Panc1 (cell line): ENCODE measurements around the gene MISP3. TPM values are rescaled to one million over a fixed set of nuclear protein-coding genes. Genes with fewer than 3 reads are reported as not detected.

ENCODE experiments used
- ATAC-seq: fragments of 200-7000 bp; cut with Tn5 transposase; 2 replicates; pipeline ENCODE4 v1.9.1; 2020; ENCODE audit warnings: mild to moderate bottlenecking, moderate library complexity
- BruUV-seq: library from RNA; stranded (reverse); fragments of 400-500 nt; replicated peaks from 2 replicates; lab custom pipeline; 2021; lab: Mats Ljungman, UMichigan
- CTCF ChIA-PET: fragments of 300-600 bp; sonication (Branson Sonifier 250); formaldehyde crosslinking; loops from one replicate; lab custom pipeline; 2022; ENCODE audit warnings: antibody characterized with exemption; lab: Charles Lee
- POLR2A ChIA-PET: fragments of 300-600 bp; sonication (Branson Sonifier 250); formaldehyde crosslinking; loops from one replicate; lab custom pipeline; 2022; ENCODE audit warnings: antibody characterized with exemption; lab: Charles Lee
- DNase-seq: peaks from one replicate; pipeline ENCODE4 v3.0.0-alpha.2; 2010; ENCODE audit warnings: low read depth, low spot score
- H3K27ac ChIP-seq: 2 replicates; pipeline ENCODE4 v1.5.1; 2011; ENCODE audit warnings: mild to moderate bottlenecking, low read length, inconsistent platforms
- H3K27me3 ChIP-seq: fragments of 200-500 bp; sonication (Bioruptor generic); 2 replicates; pipeline ENCODE4 v1.6.0; 2014; ENCODE audit warnings: low read length, inconsistent platforms; ENCODE audit not compliant: control insufficient read depth, insufficient read depth
- H3K36me3 ChIP-seq: fragments of 200-500 bp; sonication (Bioruptor generic); 2 replicates; pipeline ENCODE4 v1.5.1; 2014; ENCODE audit warnings: inconsistent platforms, mild to moderate bottlenecking, low read length, moderate library complexity; ENCODE audit not compliant: control insufficient read depth, insufficient read depth
- H3K4me1 ChIP-seq: 2 replicates; pipeline ENCODE4 v1.5.1; 2011; ENCODE audit warnings: inconsistent platforms, mild to moderate bottlenecking, low read length, moderate library complexity; ENCODE audit not compliant: control insufficient read depth, insufficient read depth
- H3K4me3 ChIP-seq, 2 experiments: 2 replicates each; pipeline ENCODE4 v1.5.1; 2011 to 2012; ENCODE audit warnings: low read depth in 2 of 2, low read length in 2 of 2, mild to moderate bottlenecking in 2 of 2, inconsistent platforms in 1 of 2, moderate library complexity in 1 of 2
- H3K9me3 ChIP-seq: fragments of 200-500 bp; sonication (Bioruptor generic); 2 replicates; pipeline ENCODE4 v1.5.1; 2014; ENCODE audit warnings: low read depth, mild to moderate bottlenecking, inconsistent platforms, low read length, moderate library complexity; ENCODE audit not compliant: control insufficient read depth, insufficient read depth
- POLR2AphosphoS5 ChIP-seq: IDR thresholded peaks from 2 replicates; pipeline ENCODE4 v1.6.1; 2012; ENCODE audit warnings: mild to moderate bottlenecking, low read depth, low read length, moderate library complexity
- SIN3A ChIP-seq: IDR thresholded peaks from 2 replicates; pipeline ENCODE4 v1.6.1; 2012; ENCODE audit warnings: low read depth, mild to moderate bottlenecking, low read length, moderate library complexity, borderline replicate concordance; ENCODE audit not compliant: insufficient read depth
- TCF7L2 ChIP-seq: IDR thresholded peaks from 2 replicates; pipeline ENCODE4 v1.6.1; 2011; ENCODE audit warnings: mild to moderate bottlenecking, low read depth, low read length, inconsistent platforms
- in situ Hi-C: cut with HindIII; loops from 2 replicates; pipeline ENCODE4 v1.10.0; 2016; ENCODE audit warnings: low sequenced_read_pairs, low pct_unique_long_range_greater_than_20kb
- intact Hi-C: fragments of 100-400 bp; cut with micrococcal nuclease; formaldehyde crosslinking; loops from one replicate; pipeline ENCODE4 v1.10.0; 2022; ENCODE audit not compliant: unreplicated experiment
- total RNA-seq: library from RNA; stranded (reverse); gene quantifications from one replicate; pipeline ENCODE4 v1.2.1, GENCODE V29; 2021; ENCODE audit not compliant: unreplicated experiment
- TF ChIP-seq, protein P1 (sequence below), 2 experiments: IDR thresholded peaks; 2 replicates each; pipeline ENCODE4 v1.6.1; 2011 to 2012; ENCODE audit warnings: low read depth in 2 of 2, control low read depth in 1 of 2, low read length in 1 of 2, mild to moderate bottlenecking in 1 of 2, moderate library complexity in 1 of 2; ENCODE audit not compliant: insufficient read depth in 1 of 2
- TF ChIP-seq, protein P2 (sequence below): fragments of 450-650 bp; IDR thresholded peaks from 2 replicates; pipeline ENCODE4 v1.5.1; 2017; ENCODE audit warnings: mild to moderate bottlenecking

Gene MISP3
- total RNA-seq, 1 experiment from 2014 or later, result 1.5 TPM

DNA sequence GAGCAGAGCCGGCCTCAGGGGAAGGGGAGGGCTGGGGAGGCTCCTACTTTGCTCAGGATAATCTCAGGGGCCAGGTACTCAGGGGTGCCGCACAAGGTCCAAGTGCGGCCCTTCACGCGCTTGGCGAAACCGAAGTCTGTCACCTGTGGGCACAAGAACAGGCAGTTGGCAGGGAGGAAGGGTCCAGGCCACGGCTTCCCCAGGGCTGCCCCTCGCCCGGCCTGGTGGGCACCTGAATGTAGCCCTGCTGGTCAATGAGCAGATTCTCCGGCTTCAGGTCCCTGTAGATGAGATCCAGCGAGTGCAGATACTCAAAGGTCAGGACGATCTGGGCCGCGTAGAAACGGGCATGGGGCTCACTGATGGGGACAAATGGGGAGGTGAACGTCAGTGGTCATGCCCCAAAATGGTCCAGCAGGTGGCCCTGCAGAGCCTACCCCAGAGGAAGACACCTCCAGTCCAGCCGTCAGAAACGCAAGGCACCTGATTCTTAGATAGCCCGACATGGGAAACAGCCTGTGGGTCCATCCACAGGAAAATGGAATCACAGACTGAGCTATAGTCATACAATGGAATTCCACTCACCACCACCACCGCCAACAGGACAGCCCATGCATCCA, 25.1 kb downstream of the MISP3 start:
- in situ Hi-C loops, result no loop called here

DNA sequence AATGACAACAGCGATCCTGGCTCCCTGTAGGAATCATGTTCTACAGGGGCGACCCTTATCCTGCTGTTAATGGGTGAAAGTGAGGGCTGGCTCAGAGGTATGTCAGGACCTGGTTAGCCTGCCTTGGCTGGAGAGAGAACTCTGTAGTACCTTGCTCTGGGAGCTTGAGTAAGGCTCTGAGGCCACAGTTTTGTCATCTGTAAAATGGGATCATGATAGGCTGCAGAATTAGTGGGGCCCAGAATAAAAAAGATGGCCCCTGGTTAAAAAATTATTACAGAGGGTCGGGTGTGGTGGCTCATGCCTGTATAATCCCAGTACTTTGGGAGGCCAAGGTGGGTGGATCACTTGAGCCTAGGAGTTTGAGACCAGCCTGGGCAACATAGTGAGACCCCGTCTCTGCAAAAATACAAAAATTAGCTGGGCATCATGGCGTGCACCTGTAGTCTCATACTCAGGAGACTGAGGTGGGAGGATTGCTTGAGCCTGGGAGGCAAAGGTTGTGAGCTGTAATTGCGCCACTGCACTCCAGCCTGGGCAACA, 28.5 kb downstream of the MISP3 start:
- DNase-seq (no peak), ATAC-seq (no peak)
- no TSS peak for BruUV-seq
- H3K27me3 ChIP-seq, result no peaks in the 10 kb centered on the region
- H3K4me3 ChIP-seq, result no peak overlapping the region
- no peaks in the 10 kb centered on the region for H3K9me3 ChIP-seq
- intact Hi-C loops (no loop called here), in situ Hi-C loops (no loop called here)
- CTCF ChIA-PET, result no interaction called here
- H3K4me1 ChIP-seq, result no peaks in the 10 kb centered on the region
- POLR2A ChIA-PET, result no interaction called here
- TF ChIP-seq, protein P1, sequence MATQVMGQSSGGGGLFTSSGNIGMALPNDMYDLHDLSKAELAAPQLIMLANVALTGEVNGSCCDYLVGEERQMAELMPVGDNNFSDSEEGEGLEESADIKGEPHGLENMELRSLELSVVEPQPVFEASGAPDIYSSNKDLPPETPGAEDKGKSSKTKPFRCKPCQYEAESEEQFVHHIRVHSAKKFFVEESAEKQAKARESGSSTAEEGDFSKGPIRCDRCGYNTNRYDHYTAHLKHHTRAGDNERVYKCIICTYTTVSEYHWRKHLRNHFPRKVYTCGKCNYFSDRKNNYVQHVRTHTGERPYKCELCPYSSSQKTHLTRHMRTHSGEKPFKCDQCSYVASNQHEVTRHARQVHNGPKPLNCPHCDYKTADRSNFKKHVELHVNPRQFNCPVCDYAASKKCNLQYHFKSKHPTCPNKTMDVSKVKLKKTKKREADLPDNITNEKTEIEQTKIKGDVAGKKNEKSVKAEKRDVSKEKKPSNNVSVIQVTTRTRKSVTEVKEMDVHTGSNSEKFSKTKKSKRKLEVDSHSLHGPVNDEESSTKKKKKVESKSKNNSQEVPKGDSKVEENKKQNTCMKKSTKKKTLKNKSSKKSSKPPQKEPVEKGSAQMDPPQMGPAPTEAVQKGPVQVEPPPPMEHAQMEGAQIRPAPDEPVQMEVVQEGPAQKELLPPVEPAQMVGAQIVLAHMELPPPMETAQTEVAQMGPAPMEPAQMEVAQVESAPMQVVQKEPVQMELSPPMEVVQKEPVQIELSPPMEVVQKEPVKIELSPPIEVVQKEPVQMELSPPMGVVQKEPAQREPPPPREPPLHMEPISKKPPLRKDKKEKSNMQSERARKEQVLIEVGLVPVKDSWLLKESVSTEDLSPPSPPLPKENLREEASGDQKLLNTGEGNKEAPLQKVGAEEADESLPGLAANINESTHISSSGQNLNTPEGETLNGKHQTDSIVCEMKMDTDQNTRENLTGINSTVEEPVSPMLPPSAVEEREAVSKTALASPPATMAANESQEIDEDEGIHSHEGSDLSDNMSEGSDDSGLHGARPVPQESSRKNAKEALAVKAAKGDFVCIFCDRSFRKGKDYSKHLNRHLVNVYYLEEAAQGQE (IDR thresholded peaks at IDR 0.05; ENCODE audit: insufficient read depth in 1 of 2, low read depth in 2 of 2, low read length in 1 of 2), result no peak
- no peak for TF ChIP-seq SIN3A
- H3K27ac ChIP-seq, result no peak overlapping the region
- H3K36me3 ChIP-seq, result no peaks in the 10 kb centered on the region

More for the DNA sequence above, 25.1 kb downstream of the MISP3 start:
- no peak for DNase-seq
- POLR2A ChIA-PET, result no interaction called here
- Histone ChIP-seq H3K4me1 (no peaks in the 10 kb centered on the region), H3K9me3 (peaks cover 3% of the 10 kb centered on the region; the same call in 1 of the 2 replicates), H3K4me3 (no peak overlapping the region), H3K36me3 (no peaks in the 10 kb centered on the region), H3K27me3 (no peaks in the 10 kb centered on the region), H3K27ac (no peak overlapping the region)
- intact Hi-C loops, result no loop called here
- CTCF ChIA-PET, result no interaction called here
- no peak for ATAC-seq
- BruUV-seq, result no TSS peak
- TF ChIP-seq SIN3A (no peak), POLR2AphosphoS5 (no peak), TCF7L2 (no peak)
- TF ChIP-seq, protein P2, sequence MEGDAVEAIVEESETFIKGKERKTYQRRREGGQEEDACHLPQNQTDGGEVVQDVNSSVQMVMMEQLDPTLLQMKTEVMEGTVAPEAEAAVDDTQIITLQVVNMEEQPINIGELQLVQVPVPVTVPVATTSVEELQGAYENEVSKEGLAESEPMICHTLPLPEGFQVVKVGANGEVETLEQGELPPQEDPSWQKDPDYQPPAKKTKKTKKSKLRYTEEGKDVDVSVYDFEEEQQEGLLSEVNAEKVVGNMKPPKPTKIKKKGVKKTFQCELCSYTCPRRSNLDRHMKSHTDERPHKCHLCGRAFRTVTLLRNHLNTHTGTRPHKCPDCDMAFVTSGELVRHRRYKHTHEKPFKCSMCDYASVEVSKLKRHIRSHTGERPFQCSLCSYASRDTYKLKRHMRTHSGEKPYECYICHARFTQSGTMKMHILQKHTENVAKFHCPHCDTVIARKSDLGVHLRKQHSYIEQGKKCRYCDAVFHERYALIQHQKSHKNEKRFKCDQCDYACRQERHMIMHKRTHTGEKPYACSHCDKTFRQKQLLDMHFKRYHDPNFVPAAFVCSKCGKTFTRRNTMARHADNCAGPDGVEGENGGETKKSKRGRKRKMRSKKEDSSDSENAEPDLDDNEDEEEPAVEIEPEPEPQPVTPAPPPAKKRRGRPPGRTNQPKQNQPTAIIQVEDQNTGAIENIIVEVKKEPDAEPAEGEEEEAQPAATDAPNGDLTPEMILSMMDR, result no peak; the same call in 1 of the 2 replicates
- TF ChIP-seq, protein P1 (IDR thresholded peaks at IDR 0.05; ENCODE audit: insufficient read depth in 1 of 2, low read depth in 2 of 2, low read length in 1 of 2), result no peak
